Fibroblast of lung (primary cell): Measurements from ENCODE around the gene C9orf50. TPM values are rescaled to one million over a fixed set of nuclear protein-coding genes. Genes with fewer than 3 reads are reported as not detected.
A peak's percentile ranks its signal among the peaks of the same experiment; 100 is the strongest.

ENCODE experiments used
- DNase-seq, 2 donors: peaks; one replicate each; pipeline versions ENCODE4 v3.0.0 to v3.0.0-alpha.2; 2010; ENCODE audit warnings: low read depth in 2 of 2
- H2AFZ ChIP-seq: 2 replicates; pipeline ENCODE4 v1.5.1; 2012; ENCODE audit warnings: low read length, control low read depth, inconsistent platforms
- H3K27ac ChIP-seq: 2 replicates; pipeline ENCODE4 v1.5.1; 2011; ENCODE audit warnings: low read length, control low read depth; ENCODE audit not compliant: insufficient read depth
- H3K27me3 ChIP-seq: 2 replicates; pipeline ENCODE4 v1.5.1; 2011; ENCODE audit warnings: mild to moderate bottlenecking, low read length; ENCODE audit not compliant: control insufficient read depth, insufficient read depth
- H3K36me3 ChIP-seq: 2 replicates; pipeline ENCODE4 v1.5.1; 2011; ENCODE audit warnings: low read length; ENCODE audit not compliant: control insufficient read depth, insufficient read depth
- H3K4me1 ChIP-seq: 2 replicates; pipeline ENCODE4 v1.5.1; 2011; ENCODE audit warnings: low read length; ENCODE audit not compliant: control insufficient read depth, insufficient read depth; ENCODE audit errors: extremely low read depth
- H3K4me2 ChIP-seq: 2 replicates; pipeline ENCODE4 v1.5.1; 2011; ENCODE audit warnings: low read length, control low read depth; ENCODE audit not compliant: insufficient read depth; ENCODE audit errors: extremely low read depth
- H3K4me3 ChIP-seq, 4 experiments: fragments of 200-600 bp in 1 of 4; sonication (generic) in 1 of 4; replicated peaks in 1 of 4; 2 replicates each; pipeline ENCODE4 v1.5.1; 2011 to 2016; ENCODE audit warnings: low read length in 4 of 4, low read depth in 3 of 4, mild to moderate bottlenecking in 3 of 4, control low read depth in 2 of 4, inconsistent platforms in 1 of 4, mixed read lengths in 1 of 4; ENCODE audit not compliant: insufficient read depth in 1 of 4; ENCODE audit errors: control extremely low read depth in 1 of 4
- H3K79me2 ChIP-seq: 2 replicates; pipeline ENCODE4 v1.5.1; 2012; ENCODE audit warnings: mild to moderate bottlenecking, low read length, inconsistent platforms; ENCODE audit not compliant: control insufficient read depth, insufficient read depth
- H3K9ac ChIP-seq: 2 replicates; pipeline ENCODE4 v1.5.1; 2011; ENCODE audit warnings: mild to moderate bottlenecking, low read length, control low read depth; ENCODE audit not compliant: insufficient read depth
- H3K9me3 ChIP-seq: 2 replicates; pipeline ENCODE4 v1.5.1; 2012; ENCODE audit warnings: low read depth, low read length; ENCODE audit not compliant: control insufficient read depth, insufficient read depth
- H4K20me1 ChIP-seq: 2 replicates; pipeline ENCODE4 v1.5.1; 2011; ENCODE audit warnings: low read length; ENCODE audit not compliant: control insufficient read depth, insufficient read depth; ENCODE audit errors: extremely low read depth
- CTCF ChIP-seq, 2 donors: IDR thresholded peaks in 1 of 2; conservative IDR thresholded peaks in 1 of 2; 1 replicate in 1 of 2; 2 replicates in 1 of 2; pipeline ENCODE4 v1.5.1; 2011 to 2012; ENCODE audit warnings: low read length in 2 of 2, control low read depth in 1 of 2, inconsistent platforms in 1 of 2, low read depth in 1 of 2, mild to moderate bottlenecking in 1 of 2
- EZH2 ChIP-seq: IDR thresholded peaks from 2 replicates; pipeline ENCODE4 v1.5.1; 2012; ENCODE audit warnings: low read length, control low read depth, mild to moderate bottlenecking; ENCODE audit errors: missing control alignments
- polyA plus RNA-seq, 2 donors: library from polyadenylated mRNA; depleted of rRNA in 1 of 2; stranded (reverse) in 1 of 2; unstranded in 1 of 2; fragments of >200 nt; gene quantifications; 2 replicates each; pipeline ENCODE4 v1.2.1, GENCODE V29; 2011 to 2012; ENCODE audit warnings: missing spikeins in 1 of 2
- total RNA-seq: library from RNA; depleted of rRNA; stranded (reverse); fragments of >200 nt; gene quantifications from 2 replicates; pipeline ENCODE4 v1.2.1, GENCODE V29; 2014

C9orf50 gene
- total and polyA plus RNA-seq, 2 donors (not counting 1 experiment from before 2014, with no cell fraction given): 0.16 to 0.17 TPM

GRCh38 chr9:129584136-129584535 lies 36.8 kb downstream of the C9orf50 start:
- peak overlapping the region; percentile 6 for H2AFZ ChIP-seq
- no peak overlapping the region for H3K27ac ChIP-seq
- H3K36me3 ChIP-seq: no peaks in the 10 kb centered on the region
- peak; percentile 76 to 91 for DNase-seq
- H3K9ac ChIP-seq: no peak overlapping the region
- no peaks in the 10 kb centered on the region for H3K79me2 ChIP-seq
- no peak for TF ChIP-seq EZH2
- TF ChIP-seq CTCF (conservative IDR thresholded peaks at IDR 0.05 in 1 of 2, IDR thresholded peaks at IDR 0.05 in 1 of 2; ENCODE audit: low read depth in 1 of 2, low read length in 2 of 2): no peak
- peaks cover 2% of the 10 kb centered on the region for H3K4me1 ChIP-seq
- no peaks in the 10 kb centered on the region for H4K20me1 ChIP-seq
- H3K9me3 ChIP-seq: no peaks in the 10 kb centered on the region
- H3K27me3 ChIP-seq: no peaks in the 10 kb centered on the region
- no peak overlapping the region for H3K4me2 ChIP-seq
- H3K4me3 ChIP-seq: no peak overlapping the region

- DNase-seq: peak in 1 of 2 donors; percentile 46
- H3K27ac ChIP-seq: no peak overlapping the region
Observed at GRCh38 chr9:129583308-129584038, 37.4 kb downstream of the C9orf50 start.

GRCh38 chr9:129582855-129583254 lies 38.0 kb downstream of the C9orf50 start:
- no peaks in the 10 kb centered on the region for H4K20me1 ChIP-seq
- H3K4me1 ChIP-seq: peaks cover 2% of the 10 kb centered on the region
- no peak overlapping the region for H3K4me2 ChIP-seq
- no peak overlapping the region for H3K4me3 ChIP-seq
- no peak overlapping the region for H3K27ac ChIP-seq
- no peaks in the 10 kb centered on the region for H3K9me3 ChIP-seq
- no peaks in the 10 kb centered on the region for H3K79me2 ChIP-seq
- no peak for TF ChIP-seq CTCF (conservative IDR thresholded peaks at IDR 0.05 in 1 of 2, IDR thresholded peaks at IDR 0.05 in 1 of 2; ENCODE audit: low read depth in 1 of 2, low read length in 2 of 2)
- no peak for TF ChIP-seq EZH2
- H3K9ac ChIP-seq: no peak overlapping the region
- DNase-seq: no peak
- no peaks in the 10 kb centered on the region for H3K27me3 ChIP-seq
- no peaks in the 10 kb centered on the region for H3K36me3 ChIP-seq
- no peak overlapping the region for H2AFZ ChIP-seq

More at GRCh38 chr9:129583308-129584038, 37.4 kb downstream of the C9orf50 start:
- Histone ChIP-seq H4K20me1 (no peaks in the 10 kb centered on the region), H3K4me1 (peaks cover 2% of the 10 kb centered on the region), H3K36me3 (no peaks in the 10 kb centered on the region), H3K9ac (no peak overlapping the region), H3K9me3 (no peaks in the 10 kb centered on the region), H3K4me2 (no peak overlapping the region), H3K4me3 (no peak overlapping the region), H3K27me3 (no peaks in the 10 kb centered on the region), H2AFZ (no peak overlapping the region), H3K79me2 (no peaks in the 10 kb centered on the region)
- TF ChIP-seq EZH2: no peak
- no peak for TF ChIP-seq CTCF (conservative IDR thresholded peaks at IDR 0.05 in 1 of 2, IDR thresholded peaks at IDR 0.05 in 1 of 2; ENCODE audit: low read depth in 1 of 2, low read length in 2 of 2)
